ENCODE measurements around the gene SF1.
A peak's percentile ranks its signal among the peaks of the same experiment; 100 is the strongest.

DNA sequence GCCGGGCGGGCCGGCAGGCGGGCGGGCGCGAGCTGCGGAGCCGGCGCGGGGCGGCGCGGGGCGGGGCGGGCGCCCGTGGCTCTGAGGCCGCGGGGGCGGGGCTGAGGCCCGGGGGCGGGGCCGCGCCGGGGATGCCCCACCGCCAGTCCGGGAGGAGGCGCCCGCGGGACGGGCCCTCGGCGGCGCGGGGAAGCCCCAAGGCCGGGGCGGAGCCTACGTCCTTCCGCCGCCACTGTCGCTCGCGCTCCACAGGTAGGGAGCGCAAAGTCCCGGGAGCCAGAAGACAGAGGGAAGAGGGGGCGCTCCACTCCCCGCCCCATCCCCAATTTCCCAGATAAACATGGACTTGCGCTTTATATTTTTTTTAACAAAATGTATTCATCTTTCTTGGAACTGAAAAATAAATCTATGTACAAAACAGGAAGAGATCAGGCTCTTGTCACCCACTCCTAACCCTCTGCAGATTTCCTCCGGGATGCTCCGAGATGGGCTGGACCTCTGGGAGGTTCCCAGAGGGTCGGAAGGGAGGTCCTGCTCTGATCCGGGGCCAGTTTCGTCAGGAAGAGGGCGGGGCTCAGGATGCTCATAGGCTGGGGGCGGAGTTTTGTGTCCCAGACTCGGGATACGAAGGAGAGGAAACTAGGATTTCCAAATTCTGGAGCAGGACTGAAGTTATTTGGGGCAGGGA lies 25.0 kb upstream of the SF1 start, which contains the start of gene MAP4K2:
- TF ChIP-seq, protein P1, sequence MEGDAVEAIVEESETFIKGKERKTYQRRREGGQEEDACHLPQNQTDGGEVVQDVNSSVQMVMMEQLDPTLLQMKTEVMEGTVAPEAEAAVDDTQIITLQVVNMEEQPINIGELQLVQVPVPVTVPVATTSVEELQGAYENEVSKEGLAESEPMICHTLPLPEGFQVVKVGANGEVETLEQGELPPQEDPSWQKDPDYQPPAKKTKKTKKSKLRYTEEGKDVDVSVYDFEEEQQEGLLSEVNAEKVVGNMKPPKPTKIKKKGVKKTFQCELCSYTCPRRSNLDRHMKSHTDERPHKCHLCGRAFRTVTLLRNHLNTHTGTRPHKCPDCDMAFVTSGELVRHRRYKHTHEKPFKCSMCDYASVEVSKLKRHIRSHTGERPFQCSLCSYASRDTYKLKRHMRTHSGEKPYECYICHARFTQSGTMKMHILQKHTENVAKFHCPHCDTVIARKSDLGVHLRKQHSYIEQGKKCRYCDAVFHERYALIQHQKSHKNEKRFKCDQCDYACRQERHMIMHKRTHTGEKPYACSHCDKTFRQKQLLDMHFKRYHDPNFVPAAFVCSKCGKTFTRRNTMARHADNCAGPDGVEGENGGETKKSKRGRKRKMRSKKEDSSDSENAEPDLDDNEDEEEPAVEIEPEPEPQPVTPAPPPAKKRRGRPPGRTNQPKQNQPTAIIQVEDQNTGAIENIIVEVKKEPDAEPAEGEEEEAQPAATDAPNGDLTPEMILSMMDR (conservative IDR thresholded peaks at IDR 0.05; ENCODE audit: low read length): peak; percentile 61; the same call in 1 of the 2 replicates
- no peak for TF ChIP-seq EZH2phosphoT487 (IDR thresholded peaks at IDR 0.05; ENCODE audit: borderline replicate concordance, low read depth, low read length)
